Measurements from ENCODE around the gene SPOUT1. TPM values are rescaled to one million over a fixed set of nuclear protein-coding genes. Genes with fewer than 3 reads are reported as not detected.
"Not testable (repeated sequence)": the region's sequence is repeated elsewhere in the genome, so short reads cannot be mapped to it uniquely, and the experiment has no call there.

The SPOUT1 gene
- total RNA-seq, 2 experiments from 2014 or later: 60.5 to 75.0 TPM

DNA sequence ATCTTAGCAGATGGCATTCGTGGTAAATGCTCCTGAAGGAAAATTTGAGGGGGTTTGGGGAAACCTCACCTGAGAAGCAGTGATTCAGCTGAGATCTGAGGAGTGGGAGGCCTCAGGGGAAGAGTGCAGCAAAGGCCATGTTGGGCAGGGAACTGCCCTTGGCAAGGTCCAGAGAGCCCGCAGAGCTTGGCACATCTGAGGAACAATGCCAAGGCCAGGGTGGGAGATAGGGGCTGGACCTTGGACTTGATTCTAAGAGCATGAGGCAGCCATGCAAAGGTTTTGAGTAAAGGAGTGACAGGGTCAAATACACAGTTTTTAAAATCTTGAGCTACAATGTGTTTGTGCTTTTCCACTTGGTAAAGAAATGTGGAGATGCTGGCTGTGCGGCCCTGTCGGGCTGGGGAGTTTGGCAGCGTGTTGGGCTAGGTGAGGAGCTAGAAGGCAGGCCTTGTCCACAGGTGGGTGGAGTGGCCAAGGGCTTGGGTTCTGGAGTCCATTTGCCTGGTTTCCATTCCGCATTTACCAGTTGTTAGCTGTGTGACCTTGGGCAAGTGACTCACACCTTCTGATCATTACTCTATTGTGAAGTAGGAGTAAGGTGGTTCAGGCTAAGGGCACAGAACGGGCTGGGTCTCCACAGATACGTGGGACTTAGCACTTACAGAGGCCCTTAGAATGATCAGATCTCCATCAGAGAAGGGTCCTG lies 36.5 kb downstream of the SPOUT1 start:
- no peak overlapping the region for H3K4me3 Mint-ChIP-seq
- no peak for DNase-seq
- peaks cover 17% of the 10 kb centered on the region for H3K36me3 Mint-ChIP-seq (ENCODE audit: low read depth)
- no peaks in the 10 kb centered on the region for H3K9me3 Mint-ChIP-seq
- CTCF ChIA-PET: interaction anchor here (1.0 to 2.8 kb wide), 4 partner anchors 20 to 135 kb away, joined by 3 to 9 read pairs (median 5); partner anchors contain the start of gene ENDOG
- POLR2A ChIA-PET: interaction anchor here (0.5 kb wide), 1 partner anchor 17 kb away, joined by 3 read pairs; no protein-coding TSS in a partner anchor
- no peaks in the 10 kb centered on the region for H3K27me3 Mint-ChIP-seq
- no peak overlapping the region for H3K27ac Mint-ChIP-seq
- peaks cover 9% of the 10 kb centered on the region for H3K4me1 Mint-ChIP-seq

DNA sequence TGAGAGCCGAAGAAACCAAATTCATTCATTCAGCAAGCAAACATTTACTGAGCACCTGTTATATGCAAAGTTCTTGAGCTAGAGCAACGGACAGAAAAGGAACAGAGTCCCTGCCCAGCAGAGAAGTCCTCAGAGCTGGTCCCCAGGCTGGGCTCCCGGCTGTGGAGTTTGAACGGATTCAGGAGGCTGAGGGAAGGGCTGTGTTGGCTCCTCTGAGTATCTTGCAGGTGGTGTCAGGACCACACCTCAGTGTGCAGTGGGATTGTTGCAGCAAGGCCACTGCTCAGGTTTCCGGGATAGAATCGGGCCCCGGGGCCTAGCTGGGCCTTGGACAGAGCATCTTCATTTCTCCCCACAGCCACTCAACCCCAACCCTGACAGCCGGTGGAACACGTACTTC lies 37.5 kb downstream of the SPOUT1 start:
- no peak overlapping the region for H3K27ac Mint-ChIP-seq
- H3K36me3 Mint-ChIP-seq (ENCODE audit: low read depth): peaks cover 14% of the 10 kb centered on the region
- no peaks in the 10 kb centered on the region for H3K27me3 Mint-ChIP-seq
- ChIA-PET CTCF (interaction anchor here (1.0 to 2.8 kb wide), 3 partner anchors 21 to 136 kb away, joined by 3 to 9 read pairs (median 6); partner anchors contain the start of gene ENDOG), POLR2A (no interaction called here)
- no peaks in the 10 kb centered on the region for H3K9me3 Mint-ChIP-seq
- peaks cover 15% of the 10 kb centered on the region for H3K4me1 Mint-ChIP-seq
- no peak overlapping the region for H3K4me3 Mint-ChIP-seq
- no peak for DNase-seq

DNA sequence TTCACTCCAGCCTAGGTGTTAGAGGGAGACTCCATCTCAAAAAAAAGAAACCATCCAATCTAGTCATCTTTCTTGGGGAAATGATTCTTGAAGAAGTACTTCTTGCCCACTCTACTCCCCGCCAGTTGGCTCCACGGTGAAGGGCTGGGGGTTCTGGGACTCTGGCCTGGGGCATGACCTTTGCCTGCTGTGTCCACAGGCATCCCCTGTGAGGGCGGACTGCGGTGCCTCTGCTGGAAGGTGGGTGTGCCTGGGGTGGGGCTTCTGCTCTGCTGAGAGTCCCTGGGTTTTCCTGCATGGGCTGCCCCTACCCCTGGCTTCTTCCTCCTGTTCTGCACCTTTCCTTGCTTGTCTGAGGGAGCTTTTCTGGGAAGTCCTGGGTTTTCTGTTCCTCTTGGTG lies 39.1 kb downstream of the SPOUT1 start:
- no peaks in the 10 kb centered on the region for H3K9me3 Mint-ChIP-seq
- peaks cover 13% of the 10 kb centered on the region for H3K36me3 Mint-ChIP-seq (ENCODE audit: low read depth)
- ChIA-PET CTCF (interaction anchor here (1.1 kb wide), 1 partner anchor 27 kb away, joined by 4 read pairs; no protein-coding TSS in a partner anchor), POLR2A (no interaction called here)
- H3K27ac Mint-ChIP-seq: no peak overlapping the region
- no peak for DNase-seq
- peaks cover 19% of the 10 kb centered on the region for H3K4me1 Mint-ChIP-seq
- H3K27me3 Mint-ChIP-seq: no peaks in the 10 kb centered on the region
- no peak overlapping the region for H3K4me3 Mint-ChIP-seq

DNA sequence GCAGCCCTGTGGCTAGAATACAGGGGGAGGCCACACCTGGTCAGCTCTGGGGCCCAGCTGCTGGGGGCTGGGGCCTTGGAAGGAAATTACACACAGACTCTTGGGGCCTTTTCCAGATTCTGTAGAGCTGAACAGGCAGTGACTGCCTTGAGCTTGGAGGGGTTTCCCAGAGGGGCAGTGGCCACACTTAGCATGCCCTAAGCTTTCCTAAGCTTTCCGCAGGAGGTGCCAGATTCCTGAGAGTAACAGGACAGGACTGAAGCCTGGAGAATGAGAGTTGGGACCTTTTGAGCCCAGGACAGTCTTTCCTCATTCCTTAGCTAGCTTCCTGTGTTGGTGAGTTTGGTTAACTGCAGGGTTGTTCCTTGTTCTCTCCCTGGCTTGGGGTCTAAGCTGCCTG lies 41.1 kb downstream of the SPOUT1 start:
- Mint-ChIP-seq H3K36me3 (ENCODE audit: low read depth) (peaks cover 10% of the 10 kb centered on the region), H3K4me3 (peak overlapping the region; percentile 97), H3K27ac (peak overlapping the region; percentile 76), H3K9me3 (no peaks in the 10 kb centered on the region), H3K4me1 (peaks cover 19% of the 10 kb centered on the region), H3K27me3 (no peaks in the 10 kb centered on the region)
- ChIA-PET CTCF (interaction anchor here (0.6 to 2.1 kb wide), 6 partner anchors 15 to 139 kb away, joined by 3 to 13 read pairs (median 4); partner anchors contain the start of gene ENDOG), POLR2A (no interaction called here)
- no peak for DNase-seq

DNA sequence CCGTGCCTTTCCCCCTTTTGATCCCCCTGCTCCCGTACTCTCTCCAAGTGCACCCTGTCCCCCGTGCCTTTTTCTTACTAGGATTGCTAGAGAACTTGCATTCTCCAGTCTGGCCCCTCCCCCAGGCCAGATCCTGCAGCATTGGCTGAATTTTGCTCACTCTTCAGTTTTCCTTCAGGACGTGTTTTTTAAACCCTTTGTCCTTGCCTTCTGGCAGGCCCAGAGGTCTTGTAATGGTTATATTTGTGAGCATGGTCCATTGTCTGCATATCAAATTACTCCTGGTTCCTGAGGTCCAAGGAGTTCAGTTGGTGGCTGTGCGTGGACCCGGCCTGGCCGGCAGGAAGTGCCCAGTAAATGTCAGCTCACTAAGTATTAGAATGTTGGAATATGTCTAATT lies 41.9 kb downstream of the SPOUT1 start:
- ChIA-PET POLR2A (no interaction called here), CTCF (interaction anchor here (1.6 to 2.1 kb wide), 2 partner anchors 31 to 46 kb away, joined by 5 to 13 read pairs; partner anchors contain the start of gene ENDOG)
- Mint-ChIP-seq H3K4me1 (peaks cover 17% of the 10 kb centered on the region), H3K36me3 (ENCODE audit: low read depth) (peaks cover 3% of the 10 kb centered on the region), H3K27me3 (no peaks in the 10 kb centered on the region), H3K4me3 (peak overlapping the region; percentile 97), H3K9me3 (no peaks in the 10 kb centered on the region), H3K27ac (peak overlapping the region; percentile 94)
- DNase-seq: peak; percentile 27

DNA sequence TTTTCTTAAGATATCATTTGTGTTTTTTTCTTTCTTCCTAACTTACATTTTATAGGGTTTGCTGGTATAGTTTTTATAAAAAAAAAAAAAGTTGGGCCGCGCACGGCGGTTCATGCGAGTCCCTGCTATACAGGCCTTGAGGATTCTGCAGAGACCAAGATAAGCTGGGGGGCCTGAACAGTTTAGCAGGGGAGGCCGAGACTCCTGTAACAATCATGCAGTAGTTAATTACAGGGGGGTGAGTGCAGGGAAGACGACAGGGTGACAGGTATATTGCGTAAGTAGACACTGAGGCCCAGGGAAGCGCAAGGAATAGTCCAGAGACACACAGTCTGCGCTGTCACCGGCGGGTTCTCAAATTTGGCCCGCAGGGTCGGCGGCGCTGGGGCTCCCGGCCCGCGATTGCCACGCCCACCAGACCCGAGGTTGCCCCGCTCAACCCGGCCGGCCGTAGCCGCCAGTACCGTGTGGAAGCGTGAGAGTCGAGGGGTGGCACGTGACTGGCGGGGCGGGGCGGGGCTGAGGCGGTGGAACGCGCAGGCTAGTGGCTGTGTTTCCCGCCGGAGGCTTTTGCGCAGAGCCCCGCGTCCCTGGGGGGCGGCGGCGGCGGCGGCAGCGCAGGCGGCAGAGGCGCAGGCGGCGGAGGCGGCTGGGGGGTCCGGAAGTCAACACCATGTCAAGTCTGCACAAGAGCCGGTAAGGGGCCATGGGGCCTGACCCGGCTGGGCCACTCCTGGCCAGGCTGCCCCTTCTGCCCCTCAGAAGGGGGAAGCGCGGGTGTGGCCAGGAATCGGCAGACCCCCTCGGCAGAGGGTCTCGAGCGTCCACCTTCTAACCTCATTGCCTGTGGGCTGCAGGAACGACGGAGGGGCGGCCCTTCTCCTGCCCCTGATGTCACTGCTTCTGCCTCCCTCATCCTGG lies 42.7 kb downstream of the SPOUT1 start, which contains the start of gene TBC1D13:
TSS of gene TBC1D13 (plus strand) at position 573 of the 921 bp plus-strand sequence. CDS start at position 674, 101 bp downstream.
- ChIA-PET POLR2A (no interaction called here), CTCF (interaction anchor here (2.5 kb wide), 1 partner anchor 32 kb away, joined by 12 read pairs; the partner anchor contains the start of gene ENDOG)
- DNase-seq: peak; percentile 88
- Mint-ChIP-seq H3K36me3 (ENCODE audit: low read depth) (peaks cover 2% of the 10 kb centered on the region), H3K9me3 (no peaks in the 10 kb centered on the region), H3K4me1 (peaks cover 17% of the 10 kb centered on the region), H3K27me3 (no peaks in the 10 kb centered on the region), H3K27ac (peak within 1 kb of the TSS; percentile 94), H3K4me3 (peak within 1 kb of the TSS; percentile 97)

DNA sequence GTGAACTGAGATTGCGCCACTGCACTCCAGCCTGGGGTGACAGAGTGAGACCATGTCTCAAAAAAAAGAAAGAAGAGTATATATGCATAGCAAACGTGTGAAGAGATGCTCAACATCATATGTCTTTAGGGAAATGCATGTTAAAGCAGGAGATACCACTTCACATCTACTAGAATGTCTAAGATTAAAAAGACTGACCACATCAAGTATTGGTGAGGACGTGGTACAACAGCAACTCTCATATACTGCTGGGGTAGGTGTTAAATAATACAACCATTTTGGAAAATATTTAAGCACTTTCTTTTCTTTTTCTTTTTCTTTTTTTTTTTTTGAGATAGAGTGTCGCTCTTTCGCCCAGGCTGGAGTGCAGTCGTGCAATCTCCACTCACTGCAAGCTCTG lies 44.2 kb downstream of the SPOUT1 start:
- Mint-ChIP-seq H3K27ac (peak overlapping the region; percentile 14), H3K9me3 (peaks cover 4% of the 10 kb centered on the region), H3K27me3 (no peaks in the 10 kb centered on the region), H3K36me3 (ENCODE audit: low read depth) (peaks cover 1% of the 10 kb centered on the region), H3K4me3 (no peak overlapping the region), H3K4me1 (peaks cover 17% of the 10 kb centered on the region)
- CTCF ChIA-PET: interaction anchor here (0.6 to 2.5 kb wide), 6 partner anchors 14 to 1168 kb away, joined by 3 to 12 read pairs (median 3); partner anchors contain the start of gene ENDOG
- POLR2A ChIA-PET: interaction anchor here (0.7 kb wide), 1 partner anchor 51 kb away, joined by 4 read pairs; no protein-coding TSS in a partner anchor
- no peak for DNase-seq

DNA sequence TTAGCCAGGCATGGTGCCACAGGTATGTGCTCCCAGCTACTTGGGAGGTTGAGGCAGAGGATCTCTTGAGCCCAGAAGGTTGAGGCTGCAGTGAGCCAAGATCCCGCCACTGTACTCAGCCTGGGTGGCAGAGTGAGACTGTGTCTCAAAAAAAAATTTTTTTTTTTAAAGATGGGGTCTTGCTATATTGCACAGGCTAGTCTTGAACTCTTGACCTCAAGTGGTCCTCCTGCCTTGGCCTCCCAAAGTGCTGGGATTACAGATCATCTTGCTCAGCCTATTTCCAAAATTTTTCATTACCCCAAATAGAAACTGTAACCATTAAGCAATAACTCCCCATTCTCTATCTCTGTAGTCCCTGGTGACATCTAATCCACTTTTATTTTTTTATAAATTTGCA lies 46.9 kb downstream of the SPOUT1 start:
- Mint-ChIP-seq H3K4me1 (peaks cover 5% of the 10 kb centered on the region), H3K9me3 (peaks cover 4% of the 10 kb centered on the region), H3K36me3 (ENCODE audit: low read depth) (peaks cover 1% of the 10 kb centered on the region), H3K4me3 (no peak overlapping the region), H3K27ac (no peak overlapping the region), H3K27me3 (no peaks in the 10 kb centered on the region)
- ChIA-PET CTCF (interaction anchor here (0.6 to 1.8 kb wide), 3 partner anchors 9 to 257 kb away, joined by 3 to 6 read pairs (median 5); partner anchors contain the start of gene ENDOG), POLR2A (no interaction called here)
- DNase-seq: no peak

DNA sequence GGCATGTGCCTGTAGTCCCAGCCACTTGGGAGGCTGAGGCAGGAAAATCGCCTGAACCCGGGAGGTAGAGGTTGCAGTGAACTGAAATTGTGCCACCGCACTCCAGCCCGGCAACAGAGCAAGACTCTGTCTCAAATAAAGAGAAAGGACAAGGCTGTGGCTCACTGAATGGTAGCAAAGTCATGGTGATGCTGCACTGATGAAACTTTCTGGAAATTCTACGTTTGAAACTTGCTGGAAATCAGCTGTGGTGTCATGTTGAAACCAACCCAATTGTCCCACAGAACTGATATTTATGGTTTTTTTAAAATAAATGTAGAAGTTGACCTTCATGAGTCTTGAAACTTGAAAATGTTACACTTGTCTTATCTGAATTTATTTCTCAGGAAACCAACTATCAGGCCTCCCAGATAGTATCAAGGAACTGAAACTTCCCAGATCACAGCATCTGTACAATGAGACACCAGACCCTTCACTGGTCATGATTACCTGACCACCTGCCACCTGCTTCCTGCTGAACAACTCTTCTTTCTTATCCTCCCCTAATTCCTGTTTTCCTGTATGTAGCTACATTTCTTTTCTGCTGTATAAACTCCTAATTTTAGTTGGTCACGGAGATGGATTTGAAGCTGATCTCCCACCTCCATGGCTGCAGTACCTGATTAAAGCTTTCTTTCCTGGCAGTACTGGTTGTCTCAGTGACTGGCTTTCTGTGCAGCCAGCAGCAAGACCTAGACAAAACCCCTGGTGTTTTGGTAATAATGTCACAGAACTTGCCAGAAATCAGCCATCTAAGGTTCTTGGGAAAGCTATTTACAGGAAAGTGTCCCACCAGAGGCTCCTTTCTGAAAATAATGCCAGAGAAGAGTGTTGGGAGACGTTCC lies 48.2 kb downstream of the SPOUT1 start:
- H3K36me3 Mint-ChIP-seq (ENCODE audit: low read depth): peaks cover 1% of the 10 kb centered on the region
- H3K4me1 Mint-ChIP-seq: peaks cover under 1% of the 10 kb centered on the region
- no peak overlapping the region for H3K27ac Mint-ChIP-seq
- CTCF ChIA-PET: interaction anchor here (1.4 to 1.8 kb wide), 2 partner anchors 8 to 36 kb away, joined by 5 to 6 read pairs; partner anchors contain the start of gene ENDOG
- POLR2A ChIA-PET: interaction anchor here (0.6 kb wide), 1 partner anchor 414 kb away, joined by 11 read pairs; no protein-coding TSS in a partner anchor
- no peak for DNase-seq
- H3K9me3 Mint-ChIP-seq: peaks cover 4% of the 10 kb centered on the region
- no peak overlapping the region for H3K4me3 Mint-ChIP-seq
- H3K27me3 Mint-ChIP-seq: no peaks in the 10 kb centered on the region

DNA sequence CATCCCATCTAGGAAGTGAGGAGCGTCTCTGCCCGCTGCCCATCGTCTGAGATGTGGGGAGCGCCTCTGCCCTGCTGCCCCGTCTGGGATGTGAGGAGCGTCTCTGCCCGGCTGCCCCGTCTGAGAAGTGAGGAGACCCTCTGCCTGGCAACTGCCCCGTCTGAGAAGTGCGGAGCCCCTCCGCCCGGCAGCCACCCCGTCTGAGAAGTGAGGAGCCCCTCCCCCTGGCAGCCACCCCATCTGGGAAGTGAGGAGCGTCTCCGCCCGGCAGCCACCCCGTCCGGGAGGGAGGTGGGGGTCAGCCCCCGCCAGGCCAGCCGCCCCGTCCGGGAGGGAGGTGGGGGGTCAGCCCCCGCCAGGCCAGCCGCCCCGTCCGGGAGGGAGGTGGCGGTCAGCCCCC lies 49.5 kb downstream of the SPOUT1 start:
- POLR2A ChIA-PET; DNase-seq; H3K4me1 Mint-ChIP-seq; H3K27ac Mint-ChIP-seq; H3K9me3 Mint-ChIP-seq; CTCF ChIA-PET; H3K4me3 Mint-ChIP-seq; H3K27me3 Mint-ChIP-seq; H3K36me3 Mint-ChIP-seq (ENCODE audit: low read depth): not testable (repeated sequence)

DNA sequence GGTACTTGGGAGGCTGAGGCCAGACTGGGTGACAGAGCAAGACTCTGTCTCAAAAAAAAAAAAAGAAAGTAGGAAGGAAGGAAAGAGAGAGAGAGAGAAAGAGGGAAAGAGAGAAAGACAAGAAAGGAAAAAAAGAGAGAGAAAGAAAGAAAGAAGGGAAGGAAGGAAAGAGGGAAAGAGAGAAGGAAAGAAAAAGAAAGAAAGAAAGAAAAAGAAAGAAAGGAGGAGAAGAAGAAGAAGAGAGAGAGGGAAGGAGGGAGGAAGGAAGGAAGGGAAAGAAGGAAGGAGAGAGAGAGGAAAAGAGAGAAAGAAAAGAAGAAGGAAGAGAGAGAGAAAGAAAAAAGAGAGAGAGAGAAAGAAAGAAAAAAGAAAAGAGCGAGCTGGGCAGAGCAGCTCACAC lies 54.8 kb downstream of the SPOUT1 start:
- ChIA-PET POLR2A (no interaction called here), CTCF (no interaction called here)
- Mint-ChIP-seq H3K27me3 (no peaks in the 10 kb centered on the region), H3K27ac (no peak overlapping the region), H3K9me3 (no peaks in the 10 kb centered on the region), H3K36me3 (ENCODE audit: low read depth) (peaks cover 5% of the 10 kb centered on the region), H3K4me1 (peaks cover 17% of the 10 kb centered on the region), H3K4me3 (no peak overlapping the region)
- DNase-seq: no peak

DNA sequence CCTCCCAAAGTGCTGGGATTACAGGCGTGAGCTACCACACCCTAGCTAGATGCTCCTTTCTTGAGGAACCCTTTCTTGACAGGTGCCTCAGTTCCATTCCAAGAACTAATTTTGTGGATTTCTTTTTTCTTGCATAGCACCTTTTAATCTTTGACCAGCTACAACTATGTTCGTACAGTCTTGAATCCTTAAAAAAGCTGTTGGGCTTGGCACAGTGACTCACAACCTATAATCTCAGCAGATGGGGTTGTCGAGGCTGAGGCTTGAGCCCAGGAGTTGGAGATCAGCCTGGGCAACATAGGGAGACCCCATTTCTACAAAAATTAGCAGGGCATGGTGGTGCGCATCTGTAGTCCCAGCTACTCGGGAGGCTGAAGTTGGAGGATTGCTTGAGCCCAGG lies 56.5 kb downstream of the SPOUT1 start:
- ChIA-PET POLR2A (no interaction called here), CTCF (interaction anchor here (0.6 to 2.6 kb wide), 4 partner anchors 9 to 576 kb away, joined by 3 to 5 read pairs (median 4); no protein-coding TSS in a partner anchor)
- Mint-ChIP-seq H3K36me3 (ENCODE audit: low read depth) (peaks cover 5% of the 10 kb centered on the region), H3K4me3 (peak overlapping the region; percentile 88), H3K4me1 (peaks cover 21% of the 10 kb centered on the region), H3K27ac (peak overlapping the region; percentile 99), H3K9me3 (no peaks in the 10 kb centered on the region), H3K27me3 (no peaks in the 10 kb centered on the region)
- no peak for DNase-seq

Data from activated CD4-positive, alpha-beta T cell treated with anti-CD3 and anti-CD28 coated beads, Interleukin-2, amount 10 ng/mL, durations not matched to agents 7 days and 5 days (primary cell).